GM12874 (cell line): Measurements from ENCODE around the gene BTRC.

Experiments used
- TF ChIP-seq, protein P1 (sequence below): IDR thresholded peaks from 2 replicates; pipeline ENCODE4 v1.5.1; 2011; ENCODE audit warnings: low read depth, mild to moderate bottlenecking, control low read depth, low read length, moderate library complexity; ENCODE audit not compliant: insufficient read depth

Gene BTRC

DNA sequence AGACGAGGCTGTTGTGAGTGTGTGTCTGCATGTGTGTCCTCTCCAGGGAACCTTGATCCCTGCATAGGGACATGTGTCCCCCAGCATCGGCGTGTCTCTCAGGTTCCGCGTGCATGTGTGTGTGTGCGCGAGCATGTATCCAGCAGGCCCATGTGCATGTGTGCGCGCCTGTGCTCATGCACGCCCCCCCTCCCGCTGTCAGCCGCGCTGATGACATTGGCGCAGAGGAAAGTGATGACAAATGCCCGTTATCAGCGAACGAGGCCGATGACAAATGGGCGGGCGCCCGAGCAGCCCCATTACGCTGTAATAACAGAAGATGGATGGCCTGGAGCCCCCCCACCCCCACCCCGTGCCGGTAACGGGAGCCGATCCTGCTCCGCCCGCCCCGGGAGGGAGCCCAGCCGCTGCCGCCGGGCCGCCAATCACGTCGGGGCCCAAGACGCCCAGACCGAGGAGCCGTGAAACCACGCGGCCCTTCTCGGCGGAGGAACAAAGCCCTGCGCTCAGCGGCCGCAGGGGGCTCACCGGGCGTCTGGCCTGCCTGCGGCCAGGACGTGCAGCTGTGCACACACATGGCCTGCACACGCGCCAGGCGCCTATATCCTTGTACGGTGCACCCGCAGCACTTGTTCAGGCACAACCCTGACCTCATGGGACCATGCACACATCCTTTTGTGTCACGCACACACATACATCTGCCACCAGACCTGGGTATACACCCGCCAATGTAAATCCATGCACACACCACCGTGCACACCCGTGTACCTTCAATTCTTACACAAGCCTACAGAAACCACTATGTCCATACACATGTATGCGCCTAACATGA lies 212.6 kb downstream of the BTRC start:
- TF ChIP-seq, protein P1, sequence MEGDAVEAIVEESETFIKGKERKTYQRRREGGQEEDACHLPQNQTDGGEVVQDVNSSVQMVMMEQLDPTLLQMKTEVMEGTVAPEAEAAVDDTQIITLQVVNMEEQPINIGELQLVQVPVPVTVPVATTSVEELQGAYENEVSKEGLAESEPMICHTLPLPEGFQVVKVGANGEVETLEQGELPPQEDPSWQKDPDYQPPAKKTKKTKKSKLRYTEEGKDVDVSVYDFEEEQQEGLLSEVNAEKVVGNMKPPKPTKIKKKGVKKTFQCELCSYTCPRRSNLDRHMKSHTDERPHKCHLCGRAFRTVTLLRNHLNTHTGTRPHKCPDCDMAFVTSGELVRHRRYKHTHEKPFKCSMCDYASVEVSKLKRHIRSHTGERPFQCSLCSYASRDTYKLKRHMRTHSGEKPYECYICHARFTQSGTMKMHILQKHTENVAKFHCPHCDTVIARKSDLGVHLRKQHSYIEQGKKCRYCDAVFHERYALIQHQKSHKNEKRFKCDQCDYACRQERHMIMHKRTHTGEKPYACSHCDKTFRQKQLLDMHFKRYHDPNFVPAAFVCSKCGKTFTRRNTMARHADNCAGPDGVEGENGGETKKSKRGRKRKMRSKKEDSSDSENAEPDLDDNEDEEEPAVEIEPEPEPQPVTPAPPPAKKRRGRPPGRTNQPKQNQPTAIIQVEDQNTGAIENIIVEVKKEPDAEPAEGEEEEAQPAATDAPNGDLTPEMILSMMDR: no peak

DNA sequence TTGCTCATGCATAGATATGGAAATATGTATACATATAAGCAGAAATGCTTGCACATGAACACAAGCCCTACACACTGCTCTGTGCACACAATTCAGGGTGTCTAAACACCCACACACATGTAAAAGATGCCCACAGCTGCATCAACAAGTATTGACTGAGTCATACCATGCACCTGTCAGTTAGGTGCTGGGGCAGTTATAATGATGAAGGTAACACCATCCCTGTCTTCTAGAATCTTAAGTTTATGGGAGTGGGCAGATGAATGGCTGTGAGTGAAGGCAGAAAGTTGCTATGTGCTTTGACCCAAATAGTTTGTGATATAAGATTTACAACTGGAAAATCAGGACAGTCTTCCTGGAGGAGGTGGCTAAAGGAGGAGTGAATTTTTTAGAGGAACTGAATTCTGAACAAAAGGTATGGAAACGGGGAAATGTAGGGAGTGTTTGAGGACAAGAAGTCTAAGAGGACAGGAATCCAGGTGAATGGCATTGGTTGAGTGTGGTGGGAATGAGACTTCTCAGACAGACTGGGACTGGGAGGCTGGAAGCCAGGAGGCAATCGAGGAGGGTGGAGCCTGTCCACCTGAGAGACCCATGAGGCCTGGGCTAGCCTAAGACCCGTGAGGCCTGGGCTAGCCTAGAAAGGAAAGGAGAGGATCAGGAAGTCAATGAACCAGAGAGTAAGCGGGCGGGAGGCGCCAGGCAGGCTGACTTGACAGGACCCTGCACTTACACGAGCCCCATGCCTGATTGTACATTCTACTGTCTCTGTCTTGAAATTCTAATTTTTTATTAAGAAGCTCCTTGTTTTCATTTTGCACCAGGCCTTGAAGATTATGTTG lies 213.4 kb downstream of the BTRC start:
- TF ChIP-seq, protein P1: no peak

DNA sequence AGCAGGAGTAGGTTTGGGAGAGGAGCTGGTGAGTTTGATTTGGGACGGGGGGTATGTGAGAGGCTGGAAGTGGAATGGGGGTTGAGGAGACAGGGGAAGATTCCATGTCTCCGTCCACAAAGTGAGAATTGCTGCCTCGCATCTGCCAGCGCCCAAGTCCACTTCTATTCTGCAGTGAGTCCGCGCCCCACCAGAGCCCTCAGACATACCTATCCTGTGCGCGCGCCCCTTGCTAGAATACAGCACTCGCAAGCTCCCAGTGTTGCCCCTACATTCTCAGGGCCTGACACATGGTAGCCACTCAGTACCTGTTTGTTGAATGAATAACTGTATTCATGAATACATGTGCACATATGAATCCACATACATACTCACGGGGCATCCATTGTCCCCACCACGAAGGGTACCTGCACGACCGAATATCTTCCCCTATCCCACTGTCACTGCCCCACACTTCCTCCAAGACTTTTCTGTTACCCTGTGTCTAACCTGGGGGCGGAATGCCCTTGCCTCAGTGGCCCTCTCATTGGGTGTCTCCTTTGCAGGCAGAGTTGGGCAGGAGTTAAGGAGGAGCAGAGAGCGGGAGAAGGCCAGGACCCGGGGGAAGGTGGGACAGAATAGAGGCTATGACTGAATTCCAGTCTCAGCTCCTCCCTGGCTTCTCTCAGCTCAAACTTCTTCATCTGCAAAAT lies 214.2 kb downstream of the BTRC start:
- TF ChIP-seq, protein P1: no peak

GRCh38 chr10:101569323-101569621 lies 215.3 kb downstream of the BTRC start:
- TF ChIP-seq, protein P1: no peak

DNA sequence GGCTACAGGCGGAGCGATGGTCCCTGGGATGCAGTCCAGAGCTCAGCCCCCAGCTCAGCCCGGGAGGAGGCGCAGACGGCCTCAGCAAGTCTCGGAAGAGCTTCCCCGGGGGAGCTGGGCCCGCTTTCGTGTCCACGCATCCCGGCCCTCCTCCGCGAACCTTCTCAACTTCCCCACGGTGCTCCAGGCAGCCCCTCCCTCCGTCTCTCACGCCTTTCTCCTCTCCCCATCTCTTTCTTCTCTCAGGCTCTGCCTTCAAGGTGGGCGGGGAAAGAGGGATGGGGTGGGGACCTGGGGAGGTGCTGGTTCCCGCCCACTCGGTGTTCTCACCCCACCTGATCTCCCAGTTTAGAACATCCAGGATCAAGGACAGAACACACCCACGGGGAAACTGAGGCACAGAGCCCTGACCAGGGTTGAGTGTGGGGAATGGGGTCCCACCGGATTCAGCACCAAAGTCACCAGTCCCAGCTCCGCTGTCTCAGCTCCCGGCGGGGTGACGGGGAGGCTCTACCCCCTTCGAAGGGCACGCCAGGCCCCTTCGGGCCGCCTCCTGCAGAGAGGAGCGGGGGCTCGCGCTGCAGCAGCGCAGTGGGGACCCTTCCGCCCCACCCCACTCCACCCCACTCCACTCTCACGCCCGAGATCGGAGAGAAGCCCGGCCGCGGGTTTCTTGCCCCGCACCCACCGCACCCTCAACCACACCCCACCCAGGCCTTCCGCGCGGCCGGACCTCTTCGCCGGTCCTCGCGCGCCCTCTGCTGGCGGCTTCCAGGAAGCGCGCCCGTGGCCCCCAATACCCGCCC lies 215.9 kb downstream of the BTRC start:
- TF ChIP-seq, protein P1: peak; percentile 92

DNA sequence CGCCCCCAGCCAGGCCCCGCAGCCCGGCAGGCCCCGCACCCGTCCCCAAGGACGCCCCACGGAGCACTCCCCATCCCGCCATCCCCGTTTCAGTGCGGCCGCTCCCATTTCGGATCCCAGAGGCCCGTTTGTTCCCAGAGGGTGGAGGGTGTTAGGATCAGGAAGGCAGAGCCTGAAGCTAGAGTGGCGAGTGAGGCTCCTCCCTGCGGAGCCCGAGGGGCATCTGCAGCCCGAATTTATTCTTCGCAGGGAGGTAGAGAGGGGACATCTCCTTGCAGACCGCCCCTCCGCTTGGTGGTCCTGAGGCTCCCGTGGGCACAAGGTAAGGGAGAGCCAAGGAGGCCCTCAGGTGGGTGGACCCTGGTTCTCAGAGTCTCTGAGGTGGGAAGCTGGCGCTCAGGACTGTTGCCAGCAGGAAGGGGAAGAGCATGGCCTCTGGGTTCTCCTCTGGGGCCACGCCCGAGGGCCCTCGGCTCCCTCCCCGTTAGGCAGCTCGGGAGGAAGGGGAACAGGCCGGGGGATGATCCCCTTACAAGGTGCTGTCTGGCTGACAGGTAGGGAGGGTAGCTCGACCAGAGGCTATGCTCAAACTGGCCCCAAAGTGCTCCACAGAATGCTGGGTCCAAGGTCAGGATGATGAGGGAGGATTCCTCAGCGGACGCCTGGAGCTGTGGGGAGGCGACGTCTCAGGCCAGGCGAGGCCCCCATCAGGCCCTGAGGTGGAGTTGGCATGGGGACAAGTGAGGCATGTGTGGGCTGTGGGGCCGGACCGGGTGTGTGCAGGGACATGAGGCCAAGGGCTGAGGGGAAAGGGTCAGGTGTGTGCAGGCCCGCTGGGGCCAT lies 216.7 kb downstream of the BTRC start:
- TF ChIP-seq, protein P1: no peak
